Mucosa of rectum (tissue), 2 donors: ENCODE results near the gene ARHGEF11.

ENCODE experiments used
- H3K27ac ChIP-seq, 2 donors: one replicate each; pipeline ENCODE4 v1.7.0; 2013; ENCODE audit warnings: inconsistent platforms in 2 of 2, low read depth in 2 of 2, low read length in 2 of 2
- H3K27me3 ChIP-seq, 2 donors: one replicate each; pipeline ENCODE4 v1.7.0; 2013; ENCODE audit warnings: low read length in 2 of 2; ENCODE audit not compliant: control insufficient read depth in 2 of 2, insufficient read depth in 2 of 2
- H3K36me3 ChIP-seq, 2 donors: one replicate each; pipeline ENCODE4 v1.7.0; 2013; ENCODE audit warnings: low read length in 2 of 2; ENCODE audit not compliant: control insufficient read depth in 2 of 2, insufficient read depth in 2 of 2
- H3K4me1 ChIP-seq, 2 donors: one replicate each; pipeline ENCODE4 v1.7.0; 2013; ENCODE audit warnings: low read length in 2 of 2, mild to moderate bottlenecking in 1 of 2; ENCODE audit not compliant: control insufficient read depth in 2 of 2, insufficient read depth in 2 of 2
- H3K4me3 ChIP-seq, 2 donors: one replicate each; pipeline ENCODE4 v1.7.0; 2013; ENCODE audit warnings: low read length in 2 of 2
- H3K9ac ChIP-seq, 2 donors: one replicate each; pipeline ENCODE4 v1.7.0; 2013; ENCODE audit warnings: low read length in 2 of 2, low read depth in 1 of 2, mild to moderate bottlenecking in 1 of 2
- H3K9me3 ChIP-seq, 2 donors: one replicate each; pipeline ENCODE4 v1.7.0; 2013; ENCODE audit warnings: low read length in 2 of 2; ENCODE audit not compliant: control insufficient read depth in 2 of 2
- donor health status: healthy.
- donor health status: Normal muscosa, but diverticular disease.

The ARHGEF11 gene

GRCh38 chr1:156909671-156910070 is 135.9 kb downstream of the ARHGEF11 start:
- Histone ChIP-seq H3K36me3 (no peaks in the 10 kb centered on the region), H3K4me1 (peaks cover 0 to 21% of the 10 kb centered on the region in 2 donors), H3K4me3 (no peak overlapping the region), H3K27ac (no peak overlapping the region), H3K27me3 (peaks cover 0 to 20% of the 10 kb centered on the region in 2 donors), H3K9ac (no peak overlapping the region), H3K9me3 (no peaks in the 10 kb centered on the region)

GRCh38 chr1:156908955-156909354 is 136.6 kb downstream of the ARHGEF11 start:
- Histone ChIP-seq H3K9me3 (no peaks in the 10 kb centered on the region), H3K4me1 (peaks cover 0 to 21% of the 10 kb centered on the region in 2 donors), H3K27ac (no peak overlapping the region), H3K27me3 (peaks cover 0 to 20% of the 10 kb centered on the region in 2 donors), H3K36me3 (no peaks in the 10 kb centered on the region), H3K9ac (no peak overlapping the region), H3K4me3 (no peak overlapping the region)

- H3K9me3 ChIP-seq: no peaks in the 10 kb centered on the region
- no peak overlapping the region for H3K4me3 ChIP-seq
- no peak overlapping the region for H3K27ac ChIP-seq
- peaks cover 0 to 21% of the 10 kb centered on the region in 2 donors for H3K4me1 ChIP-seq
- peaks cover 0 to 20% of the 10 kb centered on the region in 2 donors for H3K27me3 ChIP-seq
- H3K9ac ChIP-seq: no peak overlapping the region
- no peaks in the 10 kb centered on the region for H3K36me3 ChIP-seq
Observed at GRCh38 chr1:156908541-156908940, 137.0 kb downstream of the ARHGEF11 start.

GRCh38 chr1:156906206-156906906 is 139.2 kb downstream of the ARHGEF11 start:
- H3K4me1 ChIP-seq: peaks cover 0 to 21% of the 10 kb centered on the region in 2 donors
- no peaks in the 10 kb centered on the region for H3K9me3 ChIP-seq
- H3K27me3 ChIP-seq: peaks cover 2 to 20% of the 10 kb centered on the region in 2 donors
- no peaks in the 10 kb centered on the region for H3K36me3 ChIP-seq
- no peak overlapping the region for H3K27ac ChIP-seq
- no peak overlapping the region for H3K9ac ChIP-seq
- H3K4me3 ChIP-seq: no peak overlapping the region

- H3K9ac ChIP-seq: no peak overlapping the region
- no peaks in the 10 kb centered on the region for H3K9me3 ChIP-seq
- no peak overlapping the region for H3K27ac ChIP-seq
- no peak overlapping the region for H3K4me3 ChIP-seq
- peaks cover 2 to 20% of the 10 kb centered on the region in 2 donors for H3K27me3 ChIP-seq
- no peaks in the 10 kb centered on the region for H3K36me3 ChIP-seq
- peaks cover 0 to 19% of the 10 kb centered on the region in 2 donors for H3K4me1 ChIP-seq
Observed at GRCh38 chr1:156905651-156906050, 139.9 kb downstream of the ARHGEF11 start.

GRCh38 chr1:156905176-156905575 is 140.4 kb downstream of the ARHGEF11 start:
- H3K4me3 ChIP-seq: no peak overlapping the region
- H3K4me1 ChIP-seq: peaks cover 0 to 16% of the 10 kb centered on the region in 2 donors
- H3K27ac ChIP-seq: no peak overlapping the region
- peaks cover 2 to 20% of the 10 kb centered on the region in 2 donors for H3K27me3 ChIP-seq
- H3K9me3 ChIP-seq: no peaks in the 10 kb centered on the region
- no peak overlapping the region for H3K9ac ChIP-seq
- H3K36me3 ChIP-seq: no peaks in the 10 kb centered on the region

GRCh38 chr1:156904187-156904959 is 141.2 kb downstream of the ARHGEF11 start:
- Histone ChIP-seq H3K9me3 (no peaks in the 10 kb centered on the region), H3K4me1 (peaks cover 0 to 16% of the 10 kb centered on the region in 2 donors), H3K9ac (no peak overlapping the region), H3K27ac (no peak overlapping the region), H3K4me3 (no peak overlapping the region), H3K27me3 (peaks cover 5 to 16% of the 10 kb centered on the region in 2 donors), H3K36me3 (no peaks in the 10 kb centered on the region)

GRCh38 chr1:156903328-156904091 is 142.0 kb downstream of the ARHGEF11 start:
- no peak overlapping the region for H3K4me3 ChIP-seq
- peaks cover 0 to 8% of the 10 kb centered on the region in 2 donors for H3K4me1 ChIP-seq
- peaks cover 6 to 8% of the 10 kb centered on the region in 2 donors for H3K27me3 ChIP-seq
- no peak overlapping the region for H3K9ac ChIP-seq
- H3K27ac ChIP-seq: no peak overlapping the region
- no peaks in the 10 kb centered on the region for H3K9me3 ChIP-seq
- H3K36me3 ChIP-seq: no peaks in the 10 kb centered on the region

GRCh38 chr1:156901966-156902915 is 143.3 kb downstream of the ARHGEF11 start:
- Histone ChIP-seq H3K4me1 (peaks cover 0 to 2% of the 10 kb centered on the region in 2 donors), H3K9ac (no peak overlapping the region), H3K4me3 (no peak overlapping the region), H3K9me3 (no peaks in the 10 kb centered on the region), H3K36me3 (no peaks in the 10 kb centered on the region), H3K27ac (no peak overlapping the region), H3K27me3 (peaks cover 3 to 10% of the 10 kb centered on the region in 2 donors)
